KOPT-K1 (cell line): Measurements from ENCODE around the gene LYPD5.
A peak's percentile ranks its signal among the peaks of the same experiment; 100 is the strongest.

ENCODE experiments used
- H3K27ac ChIP-seq: fragments of 200-600 bp; sonication (generic); 2 replicates; pipeline ENCODE4 v1.5.1; 2016; ENCODE audit warnings: antibody characterized with exemption, mild to moderate bottlenecking, low read depth, low read length; ENCODE audit not compliant: poor library complexity, severe bottlenecking
- H3K36me3 ChIP-seq: fragments of 200-600 bp; sonication (generic); 2 replicates; pipeline ENCODE4 v1.5.1; 2017; ENCODE audit warnings: antibody characterized with exemption, mild to moderate bottlenecking, low read length, moderate library complexity; ENCODE audit not compliant: insufficient read depth
- H3K9me3 ChIP-seq: fragments of 200-600 bp; sonication (generic); 2 replicates; pipeline ENCODE4 v1.5.1; 2017; ENCODE audit warnings: antibody characterized with exemption, low read length, mild to moderate bottlenecking; ENCODE audit not compliant: insufficient read depth, poor library complexity, severe bottlenecking

Gene LYPD5

DNA sequence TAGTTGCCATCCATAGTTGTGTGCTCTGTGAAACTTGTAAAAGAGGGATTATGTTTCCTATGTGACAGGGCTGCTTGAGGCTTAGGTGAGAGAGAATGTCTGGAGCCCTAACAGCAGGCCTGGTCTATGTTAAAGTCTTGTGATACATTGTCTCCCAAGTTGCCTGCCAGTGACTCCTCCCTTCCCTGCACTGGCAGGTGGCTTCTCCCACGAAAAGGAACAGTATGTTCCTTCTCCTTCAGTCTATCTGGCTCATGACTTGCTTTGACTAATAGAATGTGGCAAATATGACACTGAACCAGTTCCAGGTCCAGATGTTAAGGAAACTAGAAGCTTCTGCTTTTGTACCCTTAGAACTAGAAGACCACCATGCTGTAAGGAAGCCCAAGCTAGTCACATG lies 15.6 kb downstream of the LYPD5 start:
- H3K9me3 ChIP-seq = no peaks in the 10 kb centered on the region
- H3K27ac ChIP-seq = no peak overlapping the region
- H3K36me3 ChIP-seq = no peaks in the 10 kb centered on the region

DNA sequence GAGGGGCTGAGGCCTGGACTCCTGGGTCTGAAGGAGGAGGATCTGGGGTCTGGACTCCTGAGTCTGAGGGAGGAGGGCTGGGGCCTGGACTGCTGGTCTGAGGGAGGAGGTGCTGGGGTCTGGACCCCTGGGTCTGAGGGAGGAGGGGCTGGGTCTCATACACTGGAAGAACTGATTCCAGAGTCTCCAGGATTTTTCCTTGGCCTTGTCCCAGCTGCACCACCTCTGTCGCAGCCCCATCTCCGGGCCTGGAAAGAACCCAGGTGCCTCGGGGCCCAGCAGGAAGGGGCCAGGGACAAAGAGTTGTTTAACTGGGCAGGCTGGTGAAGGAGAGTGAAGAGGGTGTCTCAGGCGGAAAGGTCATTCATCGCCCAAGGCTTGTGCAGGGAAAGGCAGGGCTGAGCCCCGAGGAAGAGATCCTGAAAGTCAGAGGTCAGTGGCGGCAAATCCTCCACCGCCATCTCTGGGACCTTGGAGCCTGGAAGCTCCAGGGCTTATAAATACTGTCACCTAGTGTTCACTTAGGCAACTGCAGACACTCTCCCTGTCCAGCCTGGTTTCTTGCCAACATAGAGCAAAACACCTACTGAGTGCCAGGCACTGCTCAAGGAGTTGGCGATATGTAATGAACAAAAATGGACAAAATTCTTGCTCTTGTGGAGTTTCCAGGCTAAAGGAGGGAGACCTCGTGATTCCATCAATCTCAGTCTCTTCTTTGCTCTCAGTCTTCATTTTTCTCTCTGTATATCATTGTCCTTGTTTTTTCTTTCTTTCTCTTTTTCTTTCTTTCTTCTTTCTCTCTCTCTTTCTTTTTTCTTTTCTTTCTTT lies 17.1 kb downstream of the LYPD5 start:
- Histone ChIP-seq H3K27ac (peak overlapping the region; percentile 94), H3K9me3 (no peaks in the 10 kb centered on the region)

DNA sequence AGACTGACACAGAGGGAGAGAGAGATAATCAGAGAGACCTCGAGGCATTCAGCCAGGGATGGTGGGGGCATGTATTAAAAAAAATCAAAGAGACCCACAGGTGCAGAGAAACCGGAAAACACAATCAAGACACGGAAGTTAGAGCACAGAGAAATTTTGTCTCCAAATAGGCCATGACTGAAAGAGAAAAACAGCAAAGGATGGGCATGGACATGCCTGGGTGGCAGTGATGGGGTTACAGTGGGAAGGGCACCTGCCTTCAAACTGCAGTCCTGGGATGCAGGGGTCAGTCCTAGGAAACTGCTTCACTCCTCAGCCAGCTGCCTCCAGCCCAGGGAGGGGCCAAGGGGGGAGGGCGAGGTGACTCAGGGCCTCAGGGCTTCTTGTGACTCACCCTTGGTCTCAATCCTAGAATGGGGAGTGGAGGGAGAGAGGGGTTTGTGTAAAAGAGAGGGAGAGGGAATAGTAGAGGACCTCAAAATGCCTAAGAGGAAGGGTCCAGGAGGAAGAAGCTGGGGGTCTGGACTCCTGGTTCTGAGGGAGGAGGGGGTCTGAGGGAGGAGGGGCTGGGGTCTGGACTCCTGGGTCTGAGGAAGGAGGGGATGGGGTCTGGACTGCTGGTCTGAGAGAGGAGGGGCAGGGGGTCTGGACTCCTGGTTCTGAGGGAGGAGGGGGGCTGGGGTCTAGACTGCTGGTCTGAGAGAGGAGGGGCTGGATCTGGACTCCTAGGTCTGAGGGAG lies 17.8 kb downstream of the LYPD5 start:
- no peaks in the 10 kb centered on the region for H3K9me3 ChIP-seq
- H3K36me3 ChIP-seq = no peaks in the 10 kb centered on the region
- peak overlapping the region; percentile 94 for H3K27ac ChIP-seq

More for the DNA sequence above, 17.1 kb downstream of the LYPD5 start:
- no peaks in the 10 kb centered on the region for H3K36me3 ChIP-seq

DNA sequence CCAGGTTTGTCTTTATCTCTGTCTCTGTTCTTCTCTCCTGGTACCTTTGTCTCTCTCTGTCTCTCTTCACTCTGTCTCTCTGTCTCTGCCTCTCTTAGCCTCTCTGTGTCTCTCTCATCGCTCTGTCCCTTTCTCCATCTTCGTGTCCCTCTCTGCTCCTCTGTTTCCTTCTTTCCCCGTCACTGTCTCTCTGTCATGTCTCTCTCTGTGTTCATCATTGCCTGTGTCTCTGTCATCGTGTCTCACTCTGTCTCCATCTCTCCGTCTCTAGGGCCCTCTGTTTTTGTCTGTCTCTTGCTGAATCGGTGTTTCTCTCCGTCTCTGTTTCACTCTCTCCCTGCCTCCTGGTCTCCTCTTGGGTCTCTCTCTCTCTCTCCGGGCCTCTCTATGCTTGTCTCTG lies 18.6 kb downstream of the LYPD5 start:
- Histone ChIP-seq H3K36me3 (no peaks in the 10 kb centered on the region), H3K9me3 (no peaks in the 10 kb centered on the region), H3K27ac (peak overlapping the region; percentile 94)

DNA sequence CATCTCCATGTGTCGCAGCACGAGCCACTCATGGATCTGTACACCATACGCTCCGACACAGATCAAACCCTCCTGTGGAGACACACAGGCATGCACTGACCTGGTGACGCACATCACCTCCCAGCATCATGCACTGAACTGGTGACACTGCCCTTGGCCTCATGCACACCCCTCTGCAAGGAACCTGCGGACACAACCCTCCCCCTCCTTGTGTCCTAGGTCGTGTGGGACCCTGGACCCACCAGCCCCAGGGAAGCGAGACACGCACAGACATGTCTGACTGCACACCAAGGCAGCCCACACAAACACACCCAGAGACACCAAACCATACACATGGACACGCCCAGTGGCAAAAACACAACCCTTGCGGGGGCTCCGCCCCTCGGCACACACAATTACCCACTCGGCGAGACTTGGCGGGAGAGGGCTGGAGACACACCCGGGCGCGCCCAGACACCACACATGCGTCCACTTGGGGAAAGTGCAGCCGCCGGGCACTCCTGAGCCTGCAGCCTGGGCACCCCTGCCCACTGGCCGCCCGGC lies 19.5 kb downstream of the LYPD5 start:
- Histone ChIP-seq H3K27ac (peak overlapping the region; percentile 2), H3K9me3 (no peaks in the 10 kb centered on the region), H3K36me3 (no peaks in the 10 kb centered on the region)

DNA sequence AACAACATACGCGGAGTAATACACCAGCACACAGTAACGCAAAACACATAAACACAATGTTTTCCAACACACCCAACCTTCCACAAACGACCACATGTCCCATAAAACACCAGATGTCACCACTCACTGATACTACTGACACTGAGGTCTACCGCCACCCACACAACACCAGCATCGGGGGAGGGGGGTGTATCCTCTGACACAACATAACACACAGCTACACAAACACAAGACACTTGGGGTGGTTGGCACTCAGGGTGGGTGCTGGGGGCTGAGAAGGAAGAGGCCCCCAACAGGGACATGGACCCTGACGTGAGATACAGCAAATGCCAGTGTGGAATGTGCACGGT lies 20.0 kb downstream of the LYPD5 start:
- Histone ChIP-seq H3K27ac (peak overlapping the region; percentile 2), H3K36me3 (no peaks in the 10 kb centered on the region), H3K9me3 (no peaks in the 10 kb centered on the region)

DNA sequence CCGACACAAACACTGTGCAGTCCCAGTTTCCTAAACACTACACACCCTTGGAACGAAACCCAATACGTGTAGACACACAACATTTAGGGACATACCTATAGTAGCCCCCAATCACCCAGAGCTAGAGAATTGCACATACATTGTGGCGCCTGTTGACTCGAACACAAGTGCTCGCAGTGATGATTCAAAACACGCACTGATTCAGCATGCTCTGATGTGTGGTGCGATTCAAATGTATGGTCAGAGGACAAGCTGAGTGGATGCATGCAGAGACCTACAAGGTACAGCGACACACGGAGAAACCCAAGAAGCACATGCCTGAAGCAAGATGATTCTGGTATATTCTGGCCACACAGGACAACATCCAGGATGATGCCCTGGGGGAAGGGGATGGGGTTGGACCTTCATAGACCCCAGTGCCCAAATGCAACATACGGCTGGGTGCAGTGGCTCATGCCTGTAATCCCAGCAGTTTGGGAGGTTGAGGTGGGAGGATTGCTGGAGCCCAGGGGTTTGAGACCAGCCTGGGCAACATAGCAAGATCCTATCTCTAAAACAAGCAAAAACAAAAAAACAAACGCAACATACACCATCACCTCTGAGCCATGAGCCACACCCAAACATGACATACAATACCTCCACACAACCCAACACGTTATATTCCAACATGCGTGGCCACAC lies 20.5 kb downstream of the LYPD5 start:
- Histone ChIP-seq H3K27ac (peak overlapping the region; percentile 2), H3K9me3 (no peaks in the 10 kb centered on the region), H3K36me3 (no peaks in the 10 kb centered on the region)

DNA sequence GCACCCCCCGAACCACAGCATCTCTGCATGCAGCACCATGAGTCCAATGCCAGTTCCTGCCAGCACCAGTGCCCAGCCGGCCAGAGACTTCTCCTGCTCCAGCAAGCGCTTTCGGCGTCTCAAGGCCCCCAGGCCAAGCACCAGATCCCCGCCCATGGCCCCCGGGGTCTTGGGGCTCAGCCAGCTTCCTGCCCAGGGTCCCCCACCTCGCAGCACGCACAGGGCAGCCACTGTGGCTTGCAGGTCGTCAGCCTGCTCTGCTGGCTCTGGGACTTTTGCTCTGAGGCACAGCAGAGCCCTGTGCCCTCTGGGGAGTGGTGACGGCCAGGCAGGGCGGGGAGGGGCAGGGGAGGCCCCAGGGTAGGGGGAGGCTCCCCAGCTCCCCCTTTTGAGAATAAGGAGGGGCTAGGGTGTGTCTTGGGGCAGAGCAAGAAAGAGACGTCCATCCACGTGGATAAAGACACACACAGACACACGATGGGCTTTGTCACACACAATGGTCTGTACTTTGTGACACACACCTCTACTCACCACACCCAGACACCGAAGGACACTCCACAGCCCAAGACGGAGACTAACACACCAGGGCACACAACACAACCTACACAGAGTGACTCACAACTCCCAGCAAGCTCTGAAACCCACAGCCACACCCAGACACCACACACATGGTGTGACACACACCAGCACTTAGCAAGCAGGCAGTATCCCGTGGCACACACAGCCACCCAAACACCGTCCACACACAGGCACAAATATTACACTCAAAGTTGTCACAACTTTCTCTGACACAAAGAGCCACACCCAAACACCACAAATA lies 21.3 kb downstream of the LYPD5 start, which contains the start of gene KCNN4:
Gene KCNN4, minus strand, starts transcription at position 268 of the 820 bp plus-strand sequence. Its CDS starts 112 bp downstream, at position 156.
- Histone ChIP-seq H3K27ac (peak within 1 kb of the TSS; percentile 90), H3K36me3 (no peaks in the 10 kb centered on the region)

DNA sequence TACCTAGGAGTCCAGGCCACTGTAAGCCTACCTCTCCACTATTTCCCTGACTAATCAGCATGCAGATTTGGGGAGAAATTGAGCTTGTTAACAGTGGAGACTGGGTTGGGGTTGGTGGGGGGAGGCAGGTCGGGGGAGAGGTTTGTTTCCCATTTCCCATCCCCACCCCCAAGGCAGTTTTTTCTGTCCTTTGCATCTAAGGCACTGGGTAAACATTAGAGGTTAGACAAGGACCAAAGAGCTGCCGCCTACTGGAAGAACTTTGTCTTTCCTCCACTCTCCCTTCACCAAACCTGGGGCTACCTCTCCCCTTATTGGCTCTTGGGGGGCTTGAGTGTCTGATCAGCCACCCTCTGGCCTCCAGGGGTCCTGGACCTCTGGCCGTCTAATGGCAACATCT lies 22.4 kb downstream of the LYPD5 start:
- H3K27ac ChIP-seq = peak overlapping the region; percentile 90
- H3K36me3 ChIP-seq = no peaks in the 10 kb centered on the region
- H3K9me3 ChIP-seq = no peaks in the 10 kb centered on the region

More for the DNA sequence above, 21.3 kb downstream of the LYPD5 start, which contains the start of gene KCNN4:
- no peaks in the 10 kb centered on the region for H3K9me3 ChIP-seq

DNA sequence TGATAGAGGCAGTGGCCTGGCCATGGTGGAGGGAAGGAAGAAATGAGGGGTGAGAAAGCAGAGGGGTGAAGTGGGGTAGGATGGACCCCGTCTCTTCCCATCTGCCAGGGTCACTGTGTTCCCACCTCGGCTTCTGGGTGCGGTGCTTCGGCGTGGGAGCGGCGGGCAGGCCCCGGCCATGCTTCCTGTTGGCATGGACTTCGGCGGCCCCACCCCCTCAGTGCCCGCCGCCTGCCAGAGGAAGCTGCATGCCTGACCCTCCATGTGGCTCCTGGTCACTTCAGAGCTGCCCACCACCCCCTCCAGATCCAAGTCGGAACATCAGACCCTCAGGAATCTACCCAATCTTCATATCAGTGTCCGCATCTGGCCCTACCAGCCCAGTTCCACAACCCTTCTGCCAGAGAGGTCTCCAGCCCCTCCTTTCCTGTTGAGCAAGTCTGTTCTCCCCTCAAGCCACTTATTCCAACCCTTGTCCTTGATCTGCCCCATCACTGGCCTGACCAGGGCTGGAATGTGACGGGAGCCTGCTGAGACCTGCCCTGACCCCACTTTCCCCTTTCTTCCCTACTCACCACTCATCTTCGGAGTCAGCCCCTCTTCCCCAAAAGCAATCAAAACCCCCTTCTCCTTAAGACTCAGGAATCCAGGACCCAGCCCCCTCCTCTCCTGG lies 23.0 kb downstream of the LYPD5 start:
- H3K9me3 ChIP-seq = no peaks in the 10 kb centered on the region
- H3K27ac ChIP-seq = peak overlapping the region; percentile 90
- no peaks in the 10 kb centered on the region for H3K36me3 ChIP-seq

DNA sequence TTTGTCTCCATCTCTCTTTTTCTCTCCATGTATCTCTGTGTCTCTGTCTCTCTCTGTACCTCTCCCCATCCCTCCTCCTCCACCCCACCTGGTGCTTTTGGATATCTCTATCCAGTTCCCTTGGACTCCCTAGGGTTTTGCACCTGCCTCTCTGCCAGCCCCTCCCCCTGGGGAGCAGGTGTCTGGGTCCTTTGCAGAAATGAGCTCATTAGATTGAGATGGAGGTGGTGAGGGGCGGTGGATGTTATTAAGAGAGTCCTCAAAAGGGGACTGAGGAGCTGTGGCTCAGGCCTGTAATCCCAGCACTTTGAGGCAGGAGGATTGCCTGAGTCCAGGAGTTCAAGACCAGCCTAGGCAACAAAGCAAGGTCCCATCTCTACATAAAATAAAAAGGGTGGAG lies 23.6 kb downstream of the LYPD5 start:
- Histone ChIP-seq H3K9me3 (no peaks in the 10 kb centered on the region), H3K36me3 (peaks cover 5% of the 10 kb centered on the region), H3K27ac (peak overlapping the region; percentile 90)

DNA sequence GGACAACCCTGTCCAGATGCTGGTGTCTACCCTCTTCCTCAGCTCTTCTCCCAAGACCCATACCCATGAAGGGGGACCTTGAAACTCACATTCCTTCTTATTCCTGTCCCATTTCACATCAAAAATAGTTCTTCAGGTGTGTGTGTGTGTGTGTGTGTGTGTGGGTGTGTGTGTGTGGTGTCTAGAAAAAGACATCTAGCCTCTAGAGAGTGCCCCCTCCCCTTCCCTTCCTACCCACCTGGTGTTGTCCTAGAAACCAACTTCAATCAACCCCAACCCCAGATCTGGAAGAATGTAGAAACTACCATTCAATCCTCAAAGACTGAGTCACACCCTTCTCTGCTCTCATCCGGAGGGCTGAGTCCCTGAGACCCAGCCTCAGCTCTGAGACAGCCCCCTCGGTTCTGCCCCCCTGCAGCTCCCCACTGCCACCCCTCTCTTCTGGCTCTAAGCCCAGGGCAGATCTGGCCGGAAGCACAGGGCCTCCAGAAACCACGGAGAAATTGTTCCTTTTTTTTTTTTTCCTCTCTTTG lies 25.0 kb downstream of the LYPD5 start:
- Histone ChIP-seq H3K9me3 (no peaks in the 10 kb centered on the region), H3K27ac (peak overlapping the region; percentile 90), H3K36me3 (peaks cover 19% of the 10 kb centered on the region)

DNA sequence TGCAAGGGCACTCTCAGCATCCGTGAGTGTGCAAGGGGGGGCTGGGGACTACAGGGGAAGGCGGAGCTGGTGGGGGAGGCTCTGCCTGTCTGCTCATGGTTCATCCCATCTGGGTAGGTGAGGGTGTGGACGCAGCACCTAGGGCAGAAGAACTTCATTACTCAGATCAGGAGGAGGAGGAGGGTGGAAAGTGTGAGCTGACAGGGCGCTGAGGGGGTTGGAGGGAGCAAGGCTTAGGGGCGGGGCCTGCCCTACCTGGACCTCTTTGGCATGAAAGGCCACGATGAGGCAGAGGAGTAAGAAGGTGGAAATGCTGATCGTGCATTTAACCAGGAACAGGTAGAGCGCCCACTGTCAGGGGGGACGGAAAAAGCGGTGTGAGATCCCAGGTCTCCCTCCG lies 26.0 kb downstream of the LYPD5 start:
- Histone ChIP-seq H3K36me3 (peaks cover 29% of the 10 kb centered on the region), H3K27ac (peak overlapping the region; percentile 90), H3K9me3 (no peaks in the 10 kb centered on the region)
